Lung (tissue), 12 donors: ENCODE results near the gene HRCT1. TPM values are rescaled to one million over a fixed set of nuclear protein-coding genes. Genes with fewer than 3 reads are reported as not detected.

Experiments used
- ATAC-seq: fragments of 200-7000 bp; cut with Tn5 transposase; one replicate; pipeline ENCODE4 v1.9.1; 2020; ENCODE audit warnings: moderate number of reproducible peaks; ENCODE audit not compliant: insufficient read depth, low FRiP score
- DNase-seq, 3 donors: peaks; one replicate each; pipeline ENCODE4 v3.0.0-alpha.2; 2013 to 2017
- H3K27ac ChIP-seq, 2 donors: one replicate each; pipeline ENCODE4 v1.5.1; 2013; ENCODE audit warnings: mild to moderate bottlenecking in 2 of 2, moderate library complexity in 2 of 2, control low read depth in 1 of 2, inconsistent platforms in 1 of 2, low read depth in 1 of 2, low read length in 1 of 2
- H3K27me3 ChIP-seq, 3 donors: one replicate each; pipeline ENCODE4 v1.5.1; 2013; ENCODE audit warnings: low read length in 2 of 3; ENCODE audit not compliant: control insufficient read depth in 3 of 3, insufficient read depth in 3 of 3
- H3K36me3 ChIP-seq, 4 donors: one replicate each; pipeline ENCODE4 v1.5.1; 2013; ENCODE audit warnings: low read length in 4 of 4, mild to moderate bottlenecking in 1 of 4, moderate library complexity in 1 of 4; ENCODE audit not compliant: control insufficient read depth in 4 of 4, insufficient read depth in 4 of 4
- H3K4me1 ChIP-seq, 5 donors: one replicate each; pipeline ENCODE4 v1.5.1; 2013; ENCODE audit warnings: low read length in 5 of 5, mild to moderate bottlenecking in 2 of 5, moderate library complexity in 1 of 5; ENCODE audit not compliant: control insufficient read depth in 5 of 5, insufficient read depth in 5 of 5
- H3K4me3 ChIP-seq: one replicate; pipeline ENCODE4 v1.5.1; 2013; ENCODE audit warnings: mild to moderate bottlenecking, control low read depth, moderate library complexity
- H3K9ac ChIP-seq, 2 donors: one replicate each; pipeline ENCODE4 v1.5.1; 2013; ENCODE audit warnings: low read length in 2 of 2, control low read depth in 1 of 2; ENCODE audit not compliant: insufficient read depth in 1 of 2
- H3K9me3 ChIP-seq, 4 donors: one replicate each; pipeline ENCODE4 v1.5.1; 2013; ENCODE audit warnings: low read length in 3 of 4, mild to moderate bottlenecking in 1 of 4, moderate library complexity in 1 of 4; ENCODE audit not compliant: control insufficient read depth in 4 of 4, insufficient read depth in 3 of 4
- CTCF ChIP-seq: IDR thresholded peaks from 2 replicates; pipeline ENCODE4 v1.5.1; 2012; ENCODE audit warnings: mild to moderate bottlenecking; ENCODE audit errors: control extremely low read depth, extremely low read depth
- WGBS, 2 donors: extraction: QIAGEN DNeasy Blood & Tissue Kit; methylation state at CpG; one replicate each; pipeline ENCODE4 v1.1.7; 2013; 5-methylcytosine and 5-hydroxymethylcytosine counted together
- polyA plus RNA-seq, 2 donors: library from polyadenylated mRNA; stranded (reverse); fragments of 200-250 nt; gene quantifications; one replicate each; pipeline ENCODE4 v1.2.1, GENCODE V29; 2013
- total RNA-seq, 2 donors: library from RNA; depleted of rRNA in 1 of 2; stranded (reverse); fragments of >200 nt in 1 of 2; gene quantifications; one replicate each; pipeline ENCODE4 v1.2.1, GENCODE V29; 2014 to 2021
- donor health status: control.
- donor health status: control.
- donor health status: Bipolar disorder and iron deficiency.
- donor health status: healthy.
- donor health status: DM: yes; HTN: yes; CAD: no.

The HRCT1 gene
- total and polyA plus RNA-seq, 4 donors = 1.7 to 14.1 (median 6.3) TPM; not detected in 1

GRCh38 chr9:35945341-35946018 lies 39.5 kb downstream of the HRCT1 start:
- peaks cover 0 to 12% (median 0%) of the 10 kb centered on the region in 5 donors for H3K4me1 ChIP-seq
- H3K9ac ChIP-seq = no peak overlapping the region
- peak; percentile 61 for TF ChIP-seq CTCF
- 27 to 32% methylated on average over 10 of the region's 10 CpGs for WGBS, 2 donors
- H3K4me3 ChIP-seq = no peak overlapping the region
- no peaks in the 10 kb centered on the region for H3K9me3 ChIP-seq
- no peaks in the 10 kb centered on the region for H3K36me3 ChIP-seq
- H3K27me3 ChIP-seq = peaks cover 0 to 3% (median 0%) of the 10 kb centered on the region in 3 donors
- DNase-seq = peak; percentile 80 to 89 (median 88)
- H3K27ac ChIP-seq = peak overlapping the region; percentile 10 to 78
- ATAC-seq = peak; percentile 10

- Histone ChIP-seq H3K4me3 (no peak overlapping the region), H3K9ac (no peak overlapping the region), H3K27ac (no peak overlapping the region), H3K4me1 (peaks cover 0 to 12% (median 0%) of the 10 kb centered on the region in 5 donors), H3K9me3 (no peaks in the 10 kb centered on the region), H3K36me3 (no peaks in the 10 kb centered on the region), H3K27me3 (peaks cover 0 to 3% (median 0%) of the 10 kb centered on the region in 3 donors)
- ATAC-seq = no peak
- no peak for TF ChIP-seq CTCF
- DNase-seq = no peak
- 60 to 78% methylated on average over 2 of the region's 2 CpGs for WGBS, 2 donors
Observed at GRCh38 chr9:35948451-35948850, 42.4 kb downstream of the HRCT1 start.

- Histone ChIP-seq H3K4me3 (no peak overlapping the region), H3K27ac (peak overlapping the region in 1 of 2 donors; percentile 72), H3K36me3 (no peaks in the 10 kb centered on the region), H3K27me3 (peaks cover 0 to 3% (median 0%) of the 10 kb centered on the region in 3 donors), H3K9ac (no peak overlapping the region), H3K9me3 (no peaks in the 10 kb centered on the region), H3K4me1 (peaks cover 0 to 12% (median 0%) of the 10 kb centered on the region in 5 donors)
- ATAC-seq (peak; percentile 64), DNase-seq (peak; percentile 25 to 53 (median 35))
- TF ChIP-seq CTCF = no peak
- WGBS, 2 donors = 13 to 19% methylated on average over 2 of the region's 2 CpGs
Observed at GRCh38 chr9:35948901-35949318, 42.9 kb downstream of the HRCT1 start.

GRCh38 chr9:35951736-35952135 lies 45.7 kb downstream of the HRCT1 start:
- Histone ChIP-seq H3K9ac (no peak overlapping the region), H3K36me3 (no peaks in the 10 kb centered on the region), H3K27me3 (peaks cover 0 to 4% (median 0%) of the 10 kb centered on the region in 3 donors), H3K27ac (peak overlapping the region; percentile 63 to 74), H3K4me1 (peaks cover 0 to 6% (median 0%) of the 10 kb centered on the region in 5 donors), H3K9me3 (no peaks in the 10 kb centered on the region), H3K4me3 (no peak overlapping the region)
- DNase-seq = no peak
- WGBS, 2 donors = 45 to 58% methylated on average over 6 of the region's 6 CpGs
- no peak for TF ChIP-seq CTCF
- no peak for ATAC-seq
